Measurements from ENCODE around the gene IL17B.

GRCh38 chr5:149349382-149349781 is 29.7 kb downstream of the IL17B start:
- TF ChIP-seq CTCF (conservative IDR thresholded peaks at IDR 0.05) (no peak), ZFX (IDR thresholded peaks at IDR 0.05) (no peak)
